Breast epithelium (tissue), 4 donors: Measurements from ENCODE around the gene FUT3. TPM values are rescaled to one million over a fixed set of nuclear protein-coding genes. Genes with fewer than 3 reads are reported as not detected.
A peak's percentile ranks its signal among the peaks of the same experiment; 100 is the strongest.

Source experiments
- DNase-seq, 2 donors: peaks; one replicate each; pipeline ENCODE4 v3.0.0-alpha.2; 2019; ENCODE audit warnings: low spot score in 2 of 2
- H3K27ac ChIP-seq, 2 donors: fragments of 200-600 bp; sonication (generic) in 1 of 2; one replicate each; pipeline ENCODE4 v1.5.1; 2016 to 2019; ENCODE audit warnings: mild to moderate bottlenecking in 1 of 2
- H3K27me3 ChIP-seq, 2 donors: fragments of 200-600 bp; sonication (generic) in 1 of 2; one replicate each; pipeline versions ENCODE4 v1.5.1 to v1.6.0; 2017 to 2019; ENCODE audit warnings: control low read depth in 1 of 2, mild to moderate bottlenecking in 1 of 2
- H3K36me3 ChIP-seq: fragments of 200-600 bp; one replicate; pipeline ENCODE4 v1.5.1; 2019
- H3K4me1 ChIP-seq, 2 donors: fragments of 200-600 bp; sonication (generic); one replicate each; pipeline ENCODE4 v1.5.1; 2016 to 2019; ENCODE audit warnings: control low read depth in 1 of 2
- H3K4me3 ChIP-seq, 3 donors: fragments of 200-600 bp; sonication (generic); 1 replicate in 2 of 3; 2 replicates in 1 of 3; pipeline ENCODE4 v1.5.1; 2016 to 2019; ENCODE audit warnings: mild to moderate bottlenecking in 3 of 3, moderate library complexity in 2 of 3
- H3K9me3 ChIP-seq, 2 donors: fragments of 200-600 bp; sonication (generic) in 1 of 2; one replicate each; pipeline ENCODE4 v1.5.1; 2016 to 2019; ENCODE audit warnings: control low read depth in 1 of 2
- CTCF ChIP-seq, 3 donors: fragments of 450-650 bp; IDR thresholded peaks; one replicate each; pipeline ENCODE4 v1.5.1; 2016 to 2017; ENCODE audit warnings: antibody characterized with exemption in 3 of 3, mild to moderate bottlenecking in 3 of 3, moderate library complexity in 3 of 3
- POLR2A ChIP-seq: fragments of 450-650 bp; IDR thresholded peaks from one replicate; pipeline ENCODE4 v1.6.1; 2016; ENCODE audit warnings: antibody characterized with exemption, mild to moderate bottlenecking, moderate library complexity
- POLR2AphosphoS5 ChIP-seq, 3 donors: sonication (generic); formaldehyde crosslinking; IDR thresholded peaks; one replicate each; pipeline ENCODE4 v1.6.1; 2017; ENCODE audit warnings: antibody characterized with exemption in 3 of 3
- intact Hi-C: fragments of 100-400 bp; cut with DNase I; formaldehyde crosslinking; loops from one replicate; pipeline ENCODE4 v1.15.1; 2023; ENCODE audit warnings: low total_unique reads
- total RNA-seq, 3 donors: library from RNA; depleted of rRNA; stranded (reverse); fragments of >200 nt; gene quantifications; one replicate each; pipeline ENCODE4 v1.1.0, GENCODE V29; 2016

Gene FUT3
- total RNA-seq, 3 donors from 2014 or later, result 1.3 to 2.9 TPM; not detected in 1

GRCh38 chr19:5832061-5832460 lies 19.2 kb downstream of the FUT3 start:
- no peak for DNase-seq
- Histone ChIP-seq H3K27ac (no peak overlapping the region), H3K4me1 (peaks cover 0 to 3% of the 10 kb centered on the region in 2 donors), H3K9me3 (no peaks in the 10 kb centered on the region), H3K4me3 (no peak overlapping the region), H3K27me3 (peaks cover 0 to 5% of the 10 kb centered on the region in 2 donors), H3K36me3 (no peaks in the 10 kb centered on the region)
- intact Hi-C loops, result no loop called here
- TF ChIP-seq POLR2A (no peak), POLR2AphosphoS5 (IDR thresholded peaks at IDR 0.05) (no peak), CTCF (IDR thresholded peaks at IDR 0.05) (no peak)

GRCh38 chr19:5831159-5831558 lies 20.1 kb downstream of the FUT3 start:
- intact Hi-C loops, result no loop called here
- H3K36me3 ChIP-seq, result no peaks in the 10 kb centered on the region
- peaks cover 0 to 5% of the 10 kb centered on the region in 2 donors for H3K27me3 ChIP-seq
- H3K27ac ChIP-seq, result no peak overlapping the region
- no peak overlapping the region for H3K4me3 ChIP-seq
- DNase-seq, result no peak
- TF ChIP-seq CTCF (IDR thresholded peaks at IDR 0.05) (no peak), POLR2A (no peak), POLR2AphosphoS5 (IDR thresholded peaks at IDR 0.05) (no peak)
- no peaks in the 10 kb centered on the region for H3K9me3 ChIP-seq
- peaks cover 0 to 3% of the 10 kb centered on the region in 2 donors for H3K4me1 ChIP-seq

- Histone ChIP-seq H3K4me1 (peaks cover 0 to 3% of the 10 kb centered on the region in 2 donors), H3K9me3 (no peaks in the 10 kb centered on the region), H3K4me3 (peak overlapping the region in 2 of 3 donors; percentile 57 to 78), H3K27me3 (peaks cover 0 to 5% of the 10 kb centered on the region in 2 donors), H3K36me3 (no peaks in the 10 kb centered on the region), H3K27ac (no peak overlapping the region)
- TF ChIP-seq POLR2AphosphoS5 (IDR thresholded peaks at IDR 0.05) (no peak), POLR2A (no peak), CTCF (IDR thresholded peaks at IDR 0.05) (no peak)
- intact Hi-C loops, result no loop called here
- no peak for DNase-seq
Measured at GRCh38 chr19:5829567-5830310, 21.5 kb downstream of the FUT3 start.

- TF ChIP-seq POLR2AphosphoS5 (IDR thresholded peaks at IDR 0.05) (no peak), POLR2A (no peak), CTCF (IDR thresholded peaks at IDR 0.05) (no peak)
- no peak for DNase-seq
- Histone ChIP-seq H3K4me1 (peaks cover 0 to 3% of the 10 kb centered on the region in 2 donors), H3K36me3 (no peaks in the 10 kb centered on the region), H3K27me3 (peaks cover 0 to 5% of the 10 kb centered on the region in 2 donors), H3K4me3 (peak overlapping the region; percentile 42 to 78 (median 57)), H3K27ac (peak overlapping the region; percentile 61 to 84), H3K9me3 (no peaks in the 10 kb centered on the region)
- intact Hi-C loops, result no loop called here
Measured at GRCh38 chr19:5828661-5829566, 22.3 kb downstream of the FUT3 start.
